Astrocyte (in vitro differentiated cells and primary cell): Measurements from ENCODE around the gene CDKN2B-AS1. TPM values are rescaled to one million over a fixed set of nuclear protein-coding genes. Genes with fewer than 3 reads are reported as not detected.

Experiments
- DNase-seq: peaks from one replicate; pipeline ENCODE4 v3.0.0-alpha.2; 2010; ENCODE audit warnings: low read depth
- FAIRE-seq: peaks from 2 replicates; lab custom pipeline; 2011; peaks lifted over from hg19 to GRCh38; lab: Jason Lieb, UNC
- H2AFZ ChIP-seq: 2 replicates; pipeline ENCODE4 v1.6.0; 2012; ENCODE audit warnings: low read depth, low read length, inconsistent platforms
- H3K27ac ChIP-seq: 2 replicates; pipeline ENCODE4 v1.5.1; 2011; ENCODE audit warnings: low read depth, low read length, inconsistent platforms
- H3K27me3 ChIP-seq: 2 replicates; pipeline ENCODE4 v1.6.0; 2011; ENCODE audit warnings: low read length, inconsistent platforms; ENCODE audit not compliant: insufficient read depth
- H3K36me3 ChIP-seq: 2 replicates; pipeline ENCODE4 v1.5.1; 2011; ENCODE audit warnings: low read length, inconsistent platforms; ENCODE audit not compliant: insufficient read depth
- H3K4me1 ChIP-seq: 2 replicates; pipeline ENCODE4 v1.5.1; 2011; ENCODE audit warnings: low read length, inconsistent platforms; ENCODE audit not compliant: insufficient read depth
- H3K4me2 ChIP-seq: 2 replicates; pipeline ENCODE4 v1.6.0; 2012; ENCODE audit warnings: low read length, inconsistent platforms
- H3K4me3 ChIP-seq: 2 replicates; pipeline ENCODE4 v1.5.1; 2011; ENCODE audit warnings: low read depth, mild to moderate bottlenecking, low read length, inconsistent platforms; ENCODE audit not compliant: insufficient read depth
- H3K79me2 ChIP-seq: 2 replicates; pipeline ENCODE4 v1.6.0; 2012; ENCODE audit warnings: mild to moderate bottlenecking, low read length, inconsistent platforms; ENCODE audit not compliant: insufficient read depth
- H3K9ac ChIP-seq: 2 replicates; pipeline ENCODE4 v1.6.0; 2012; ENCODE audit warnings: mild to moderate bottlenecking, low read length, inconsistent platforms
- H3K9me3 ChIP-seq: 2 replicates; pipeline ENCODE4 v1.5.1; 2012; ENCODE audit warnings: low read depth, mild to moderate bottlenecking, low read length, inconsistent platforms; ENCODE audit not compliant: insufficient read depth
- H4K20me1 ChIP-seq: 2 replicates; pipeline ENCODE4 v1.6.0; 2012; ENCODE audit warnings: low read length, inconsistent platforms; ENCODE audit not compliant: insufficient read depth
- H3K27ac Mint-ChIP-seq: one replicate; pipeline ENCODE4 v1.8.0; 2021; ENCODE audit warnings: mild to moderate bottlenecking, mixed read lengths; ENCODE audit not compliant: unreplicated experiment
- H3K27me3 Mint-ChIP-seq: one replicate; pipeline ENCODE4 v1.8.0; 2021; ENCODE audit warnings: low read depth, mixed read lengths; ENCODE audit not compliant: unreplicated experiment
- H3K36me3 Mint-ChIP-seq: one replicate; pipeline ENCODE4 v1.8.0; 2021; ENCODE audit warnings: low read depth, mixed read lengths; ENCODE audit not compliant: unreplicated experiment
- H3K4me1 Mint-ChIP-seq: one replicate; pipeline ENCODE4 v1.8.0; 2021; ENCODE audit warnings: low read depth, mixed read lengths; ENCODE audit not compliant: unreplicated experiment
- H3K4me3 Mint-ChIP-seq: one replicate; pipeline ENCODE4 v1.8.0; 2021; ENCODE audit warnings: mild to moderate bottlenecking, moderate library complexity, mixed read lengths; ENCODE audit not compliant: unreplicated experiment
- H3K9me3 Mint-ChIP-seq: one replicate; pipeline ENCODE4 v1.8.0; 2021; ENCODE audit warnings: mild to moderate bottlenecking, mixed read lengths; ENCODE audit not compliant: unreplicated experiment
- CTCF ChIP-seq: IDR thresholded peaks from 2 replicates; pipeline ENCODE4 v1.5.1; 2011; ENCODE audit warnings: low read depth, mild to moderate bottlenecking, inconsistent platforms, low read length, moderate library complexity; ENCODE audit not compliant: insufficient read depth
- EZH2 ChIP-seq: IDR thresholded peaks from 2 replicates; pipeline ENCODE4 v1.6.1; 2012; ENCODE audit warnings: mild to moderate bottlenecking, low read length, inconsistent platforms; ENCODE audit not compliant: insufficient read depth
- total RNA-seq: library from RNA; stranded (reverse); gene quantifications from 2 replicates; pipeline ENCODE4 v1.2.1, GENCODE V29; 2021

Gene CDKN2B-AS1
- total RNA-seq, 1 donor from 2014 or later, result 2.3 TPM

GRCh38 chr9:22005702-22006606 is 11.4 kb downstream of the CDKN2B-AS1 start:
- Histone ChIP-seq H3K36me3 (peaks cover 22% of the 10 kb centered on the region), H3K4me2 (peak overlapping the region; percentile 90), H3K27me3 (no peaks in the 10 kb centered on the region), H2AFZ (no peak overlapping the region), H3K27ac (peak overlapping the region; percentile 68), H3K4me1 (peaks cover 16% of the 10 kb centered on the region), H3K9ac (peak overlapping the region; percentile 79), H3K9me3 (no peaks in the 10 kb centered on the region), H3K79me2 (peaks cover 75% of the 10 kb centered on the region), H4K20me1 (peaks cover 46% of the 10 kb centered on the region), H3K4me3 (peak overlapping the region; percentile 96)
- H3K27ac Mint-ChIP-seq, result peak overlapping the region; percentile 96
- no peaks in the 10 kb centered on the region for H3K27me3 Mint-ChIP-seq
- peaks cover 20% of the 10 kb centered on the region for H3K4me1 Mint-ChIP-seq
- DNase-seq (peak; percentile 55), FAIRE-seq (no peak)
- H3K4me3 Mint-ChIP-seq, result peak overlapping the region; percentile 95
- no peaks in the 10 kb centered on the region for H3K9me3 Mint-ChIP-seq
- peaks cover 17% of the 10 kb centered on the region for H3K36me3 Mint-ChIP-seq
- TF ChIP-seq CTCF, result peak; percentile 2
- TF ChIP-seq EZH2, result no peak

GRCh38 chr9:22008384-22008716 is 13.8 kb downstream of the CDKN2B-AS1 start:
- FAIRE-seq, result peak; percentile 47
- DNase-seq, result no peak
- H3K4me1 Mint-ChIP-seq, result peaks cover 16% of the 10 kb centered on the region
- Histone ChIP-seq H3K27ac (peak overlapping the region; percentile 96), H2AFZ (no peak overlapping the region), H3K9ac (peak overlapping the region; percentile 96), H3K27me3 (no peaks in the 10 kb centered on the region), H3K9me3 (no peaks in the 10 kb centered on the region), H3K4me3 (peak overlapping the region; percentile 96), H4K20me1 (peaks cover 41% of the 10 kb centered on the region), H3K79me2 (peaks cover 56% of the 10 kb centered on the region), H3K4me2 (peak overlapping the region; percentile 90), H3K36me3 (peaks cover 19% of the 10 kb centered on the region), H3K4me1 (peaks cover 14% of the 10 kb centered on the region)
- no peaks in the 10 kb centered on the region for H3K9me3 Mint-ChIP-seq
- TF ChIP-seq CTCF (no peak), EZH2 (no peak)
- H3K27me3 Mint-ChIP-seq, result peaks cover 6% of the 10 kb centered on the region
- H3K4me3 Mint-ChIP-seq, result peak overlapping the region; percentile 94
- H3K27ac Mint-ChIP-seq, result peak overlapping the region; percentile 93
- peaks cover 17% of the 10 kb centered on the region for H3K36me3 Mint-ChIP-seq
